HUES64 (cell line): Measurements from ENCODE around the gene RUNDC1.

Experiments used
- H3K27ac ChIP-seq: 2 replicates; pipeline ENCODE4 v1.7.0; 2013; ENCODE audit warnings: low read depth, low read length, inconsistent platforms
- H3K27me3 ChIP-seq: 2 replicates; pipeline ENCODE4 v1.6.1; 2013; ENCODE audit warnings: mild to moderate bottlenecking, low read length; ENCODE audit not compliant: insufficient read depth
- H3K36me3 ChIP-seq: 2 replicates; pipeline ENCODE4 v1.6.1; 2013; ENCODE audit warnings: mild to moderate bottlenecking, low read length; ENCODE audit not compliant: insufficient read depth
- H3K4me1 ChIP-seq: 2 replicates; pipeline ENCODE4 v1.6.1; 2013; ENCODE audit warnings: mild to moderate bottlenecking, low read length, moderate library complexity; ENCODE audit not compliant: insufficient read depth
- H3K4me3 ChIP-seq: 2 replicates; pipeline ENCODE4 v1.5.1; 2013; ENCODE audit warnings: mild to moderate bottlenecking, low read length, moderate library complexity
- H3K9ac ChIP-seq: 2 replicates; pipeline ENCODE4 v1.6.1; 2013; ENCODE audit warnings: mild to moderate bottlenecking, low read depth, low read length
- H3K9me3 ChIP-seq: 2 replicates; pipeline ENCODE4 v1.6.1; 2013; ENCODE audit warnings: low read depth, low read length; ENCODE audit not compliant: insufficient read depth
- WGBS: fragments of 150-250, 120-280 bp; methylation state at CpG from one replicate; pipeline ENCODE4 v1.1.7; 2013; ENCODE audit warnings: missing lambda C conversion rate; 5-methylcytosine and 5-hydroxymethylcytosine counted together

RUNDC1 gene

DNA sequence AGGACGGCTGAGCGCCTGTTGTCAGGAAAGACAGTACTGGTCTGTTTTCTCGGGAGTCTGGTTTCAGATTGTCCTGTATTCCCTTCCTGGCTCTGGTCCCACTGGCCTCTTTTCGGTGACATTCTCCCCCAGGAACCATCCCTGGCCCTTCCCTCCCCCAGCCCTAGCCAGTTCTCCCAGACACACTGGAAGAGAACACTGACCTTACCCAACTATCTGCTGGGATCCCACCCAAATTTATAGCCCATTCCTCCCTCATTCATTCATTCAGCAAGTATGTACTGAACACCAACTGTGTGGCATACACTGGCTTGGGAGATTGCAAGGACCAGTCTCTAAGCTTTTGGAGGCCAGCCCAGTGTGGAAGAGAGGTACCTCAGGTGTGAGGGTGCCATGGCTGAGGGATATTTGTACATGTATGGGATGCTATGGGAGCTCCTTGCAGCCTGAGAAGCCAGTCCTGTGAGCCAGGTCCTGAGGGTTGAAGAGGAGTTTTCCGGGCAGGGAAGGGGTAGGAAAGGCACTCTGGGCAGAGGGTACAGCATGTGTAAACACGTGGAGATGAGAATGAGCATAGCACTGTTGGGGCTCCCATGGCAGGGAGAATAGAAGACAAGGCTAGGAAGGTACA lies 49.9 kb downstream of the RUNDC1 start:
- H3K9ac ChIP-seq, result no peak overlapping the region
- no peaks in the 10 kb centered on the region for H3K27me3 ChIP-seq
- peaks cover 13% of the 10 kb centered on the region; the same call in 1 of the 2 replicates for H3K36me3 ChIP-seq
- H3K27ac ChIP-seq, result no peak overlapping the region
- no peak overlapping the region for H3K4me3 ChIP-seq
- 92% methylated on average over 6 of the region's 6 CpGs for WGBS
- no peaks in the 10 kb centered on the region for H3K9me3 ChIP-seq
- peaks cover 47% of the 10 kb centered on the region for H3K4me1 ChIP-seq

GRCh38 chr17:43031666-43032065 lies 51.3 kb downstream of the RUNDC1 start:
- no peak overlapping the region for H3K27ac ChIP-seq
- 55% methylated on average over 3 of the region's 3 CpGs for WGBS
- H3K36me3 ChIP-seq, result peaks cover 13% of the 10 kb centered on the region; the same call in 1 of the 2 replicates
- H3K27me3 ChIP-seq, result no peaks in the 10 kb centered on the region
- no peak overlapping the region for H3K9ac ChIP-seq
- H3K4me3 ChIP-seq, result no peak overlapping the region
- peaks cover 51% of the 10 kb centered on the region for H3K4me1 ChIP-seq
- no peaks in the 10 kb centered on the region for H3K9me3 ChIP-seq

DNA sequence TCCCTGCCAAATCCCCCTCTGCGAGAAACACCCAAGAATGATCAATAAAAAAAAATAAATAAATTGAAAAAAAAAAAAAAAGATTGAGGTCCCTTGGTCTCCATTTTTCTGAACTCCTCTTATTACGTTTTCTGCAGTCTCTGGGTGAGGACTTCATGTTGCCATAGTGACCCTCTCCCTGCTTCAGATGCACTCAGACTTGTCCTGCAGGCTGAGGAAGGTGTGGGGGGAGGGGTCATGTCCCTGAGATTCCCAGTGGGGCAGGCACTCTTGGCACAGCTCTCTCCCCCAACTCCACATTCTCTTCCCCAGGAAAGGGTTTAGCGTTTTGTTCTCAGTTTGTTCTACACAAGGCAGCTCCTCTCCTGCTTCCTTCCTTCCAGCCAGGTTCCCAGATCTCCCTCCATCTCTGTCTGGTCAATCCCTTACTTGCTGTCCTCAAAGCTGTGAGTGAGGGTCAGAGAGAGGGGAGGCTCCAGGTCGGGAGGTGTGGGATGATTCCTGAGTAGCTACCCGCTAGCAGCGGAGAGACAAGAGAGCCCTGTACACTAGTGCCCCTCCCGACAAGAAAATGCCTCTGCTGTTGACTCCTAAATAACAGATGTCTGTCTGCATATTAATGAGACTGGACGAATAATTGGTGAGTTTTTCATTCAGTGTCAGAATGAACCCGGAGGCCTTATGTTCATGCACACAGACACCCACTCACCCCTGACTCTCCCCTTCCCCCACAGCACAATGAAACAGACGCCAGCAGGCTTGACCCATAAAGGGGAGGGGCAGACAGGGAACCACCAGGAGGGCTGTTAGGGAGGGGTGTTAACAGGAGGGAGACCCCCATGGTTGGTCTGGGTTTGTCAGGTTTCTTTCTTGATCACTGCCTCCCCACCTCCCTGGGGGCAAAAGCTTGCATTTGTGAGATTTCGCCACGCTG lies 53.9 kb downstream of the RUNDC1 start:
- H3K27me3 ChIP-seq, result no peaks in the 10 kb centered on the region
- H3K4me1 ChIP-seq, result peaks cover 39% of the 10 kb centered on the region
- H3K27ac ChIP-seq, result peak overlapping the region; percentile 77
- H3K9ac ChIP-seq, result peak overlapping the region; percentile 72; the same call in 1 of the 2 replicates
- no peaks in the 10 kb centered on the region for H3K9me3 ChIP-seq
- H3K36me3 ChIP-seq, result no peaks in the 10 kb centered on the region; the same call in 1 of the 2 replicates
- 22% methylated on average over 10 of the region's 12 CpGs for WGBS
- peak overlapping the region; percentile 36 for H3K4me3 ChIP-seq

GRCh38 chr17:43034894-43035293 lies 54.5 kb downstream of the RUNDC1 start:
- H3K9me3 ChIP-seq, result no peaks in the 10 kb centered on the region
- peak overlapping the region; percentile 36; the same call in 1 of the 2 replicates for H3K4me3 ChIP-seq
- H3K9ac ChIP-seq, result 0 out of 2 replicates have a peak overlapping the region, but pooled peaks have one; percentile 72
- no peaks in the 10 kb centered on the region for H3K27me3 ChIP-seq
- no peaks in the 10 kb centered on the region; the same call in 1 of the 2 replicates for H3K36me3 ChIP-seq
- peaks cover 39% of the 10 kb centered on the region for H3K4me1 ChIP-seq
- WGBS, result 65% methylated on average over 3 of the region's 3 CpGs
- H3K27ac ChIP-seq, result peak overlapping the region; percentile 77

GRCh38 chr17:43039646-43040045 lies 59.3 kb downstream of the RUNDC1 start:
- peaks cover 46% of the 10 kb centered on the region for H3K4me1 ChIP-seq
- no peaks in the 10 kb centered on the region for H3K9me3 ChIP-seq
- no peak overlapping the region for H3K9ac ChIP-seq
- no peaks in the 10 kb centered on the region for H3K27me3 ChIP-seq
- no peak overlapping the region for H3K27ac ChIP-seq
- 87% methylated on average over 2 of the region's 2 CpGs for WGBS
- H3K36me3 ChIP-seq, result 0 out of 2 replicates have a peak, but pooled peaks cover 6% of the 10 kb centered on the region
- no peak overlapping the region for H3K4me3 ChIP-seq

- Histone ChIP-seq H3K36me3 (peaks cover 13% of the 10 kb centered on the region), H3K27ac (peak overlapping the region; percentile 73), H3K9ac (peak overlapping the region; percentile 42; the same call in 1 of the 2 replicates), H3K27me3 (no peaks in the 10 kb centered on the region), H3K4me1 (peaks cover 37% of the 10 kb centered on the region), H3K4me3 (no peak overlapping the region), H3K9me3 (no peaks in the 10 kb centered on the region)
- 61% methylated on average over 2 of the region's 2 CpGs for WGBS
These were observed 60.3 kb downstream of the RUNDC1 start for GRCh38 chr17:43040655-43041054.

- Histone ChIP-seq H3K27me3 (no peaks in the 10 kb centered on the region), H3K9ac (no peak overlapping the region), H3K4me1 (peaks cover 29% of the 10 kb centered on the region), H3K4me3 (no peak overlapping the region), H3K36me3 (peaks cover 19% of the 10 kb centered on the region), H3K27ac (peak overlapping the region; percentile 40), H3K9me3 (no peaks in the 10 kb centered on the region)
- 43% methylated on average over 5 of the region's 5 CpGs for WGBS
These were observed 61.8 kb downstream of the RUNDC1 start for GRCh38 chr17:43042025-43042628.
